OCI-LY7 (cell line): ENCODE measurements around the gene RC3H1.

Source experiments
- CTCF ChIP-seq: fragments of 200-600 bp; sonication (generic); conservative IDR thresholded peaks from 2 replicates; pipeline ENCODE4 v1.5.1; 2014; ENCODE audit warnings: mild to moderate bottlenecking, antibody characterized with exemption, low read length, moderate library complexity, mixed read lengths
- EZH2phosphoT487 ChIP-seq: fragments of 200-600 bp; sonication (generic); IDR thresholded peaks from 2 replicates; pipeline ENCODE4 v1.6.1; 2018; ENCODE audit warnings: low read depth, borderline replicate concordance, mild to moderate bottlenecking, mixed run types, antibody characterized with exemption, low read length, moderate library complexity, mixed read lengths

GRCh38 chr1:173913111-173913510 is 109.0 kb downstream of the RC3H1 start:
- TF ChIP-seq EZH2phosphoT487 (no peak), CTCF (no peak)
